Activated naive CD4-positive, alpha-beta T cell treated with anti-CD3 and anti-CD28 coated beads, Interleukin-2, amount 50 U/mL, for 24 hours (primary cell): ENCODE results near the gene HOXD11.

Experiments used
- H3K27ac Mint-ChIP-seq: one replicate; pipeline ENCODE4 v1.8.0; 2021; ENCODE audit warnings: mild to moderate bottlenecking, mixed read lengths
- H3K27me3 Mint-ChIP-seq: one replicate; pipeline ENCODE4 v1.8.0; 2021; ENCODE audit warnings: mixed read lengths
- H3K36me3 Mint-ChIP-seq: one replicate; pipeline ENCODE4 v1.8.0; 2021; ENCODE audit warnings: mixed read lengths
- H3K4me1 Mint-ChIP-seq: one replicate; pipeline ENCODE4 v1.8.0; 2021; ENCODE audit warnings: mixed read lengths
- H3K4me3 Mint-ChIP-seq: one replicate; pipeline ENCODE4 v1.8.0; 2021; ENCODE audit warnings: mild to moderate bottlenecking, mixed read lengths
- H3K9me3 Mint-ChIP-seq: one replicate; pipeline ENCODE4 v1.8.0; 2021; ENCODE audit warnings: mixed read lengths

The HOXD11 gene

GRCh38 chr2:176138526-176138922 lies 31.4 kb downstream of the HOXD11 start:
- Mint-ChIP-seq H3K27me3 (peaks cover 66% of the 10 kb centered on the region), H3K27ac (no peak overlapping the region), H3K4me1 (peaks cover 23% of the 10 kb centered on the region), H3K9me3 (peaks cover 9% of the 10 kb centered on the region), H3K4me3 (no peak overlapping the region), H3K36me3 (peaks cover 5% of the 10 kb centered on the region)

- Mint-ChIP-seq H3K9me3 (peaks cover 9% of the 10 kb centered on the region), H3K27ac (no peak overlapping the region), H3K27me3 (peaks cover 64% of the 10 kb centered on the region), H3K4me1 (peaks cover 23% of the 10 kb centered on the region), H3K4me3 (no peak overlapping the region), H3K36me3 (peaks cover 5% of the 10 kb centered on the region)
These were observed 32.0 kb downstream of the HOXD11 start for GRCh38 chr2:176138923-176139660.

- peaks cover 63% of the 10 kb centered on the region for H3K27me3 Mint-ChIP-seq
- peaks cover 23% of the 10 kb centered on the region for H3K4me1 Mint-ChIP-seq
- H3K27ac Mint-ChIP-seq: no peak overlapping the region
- peaks cover 5% of the 10 kb centered on the region for H3K36me3 Mint-ChIP-seq
- peaks cover 9% of the 10 kb centered on the region for H3K9me3 Mint-ChIP-seq
- no peak overlapping the region for H3K4me3 Mint-ChIP-seq
These were observed 32.8 kb downstream of the HOXD11 start for GRCh38 chr2:176139661-176140512.

- peaks cover 18% of the 10 kb centered on the region for H3K4me1 Mint-ChIP-seq
- peaks cover 9% of the 10 kb centered on the region for H3K9me3 Mint-ChIP-seq
- peaks cover under 1% of the 10 kb centered on the region for H3K36me3 Mint-ChIP-seq
- no peak overlapping the region for H3K27ac Mint-ChIP-seq
- H3K4me3 Mint-ChIP-seq: peak overlapping the region; percentile 1
- peaks cover 60% of the 10 kb centered on the region for H3K27me3 Mint-ChIP-seq
These were observed 33.6 kb downstream of the HOXD11 start for GRCh38 chr2:176140513-176141317.

GRCh38 chr2:176142281-176142680 lies 35.2 kb downstream of the HOXD11 start:
- H3K27ac Mint-ChIP-seq: no peak overlapping the region
- peaks cover 66% of the 10 kb centered on the region for H3K27me3 Mint-ChIP-seq
- no peak overlapping the region for H3K4me3 Mint-ChIP-seq
- H3K9me3 Mint-ChIP-seq: peaks cover 9% of the 10 kb centered on the region
- no peaks in the 10 kb centered on the region for H3K36me3 Mint-ChIP-seq
- peaks cover 10% of the 10 kb centered on the region for H3K4me1 Mint-ChIP-seq

- Mint-ChIP-seq H3K27me3 (peaks cover 67% of the 10 kb centered on the region), H3K27ac (no peak overlapping the region), H3K36me3 (peaks cover 2% of the 10 kb centered on the region), H3K9me3 (peaks cover 2% of the 10 kb centered on the region), H3K4me1 (no peaks in the 10 kb centered on the region), H3K4me3 (no peak overlapping the region)
These were observed 38.2 kb downstream of the HOXD11 start for GRCh38 chr2:176145085-176145969.

- H3K27me3 Mint-ChIP-seq: peaks cover 70% of the 10 kb centered on the region
- no peak overlapping the region for H3K4me3 Mint-ChIP-seq
- H3K4me1 Mint-ChIP-seq: no peaks in the 10 kb centered on the region
- H3K9me3 Mint-ChIP-seq: peaks cover 5% of the 10 kb centered on the region
- H3K27ac Mint-ChIP-seq: no peak overlapping the region
- H3K36me3 Mint-ChIP-seq: peaks cover 3% of the 10 kb centered on the region
These were observed 39.0 kb downstream of the HOXD11 start for GRCh38 chr2:176146101-176146500.

- Mint-ChIP-seq H3K27me3 (peaks cover 69% of the 10 kb centered on the region), H3K9me3 (peaks cover 5% of the 10 kb centered on the region), H3K36me3 (peaks cover 3% of the 10 kb centered on the region), H3K4me1 (no peaks in the 10 kb centered on the region), H3K4me3 (no peak overlapping the region), H3K27ac (no peak overlapping the region)
These were observed 39.6 kb downstream of the HOXD11 start for GRCh38 chr2:176146645-176147044.

- Mint-ChIP-seq H3K36me3 (peaks cover 3% of the 10 kb centered on the region), H3K4me3 (no peak overlapping the region), H3K27me3 (peaks cover 66% of the 10 kb centered on the region), H3K4me1 (no peaks in the 10 kb centered on the region), H3K9me3 (peaks cover 5% of the 10 kb centered on the region), H3K27ac (no peak overlapping the region)
These were observed 40.2 kb downstream of the HOXD11 start for GRCh38 chr2:176147210-176147799.

- Mint-ChIP-seq H3K27ac (no peak overlapping the region), H3K4me1 (no peaks in the 10 kb centered on the region), H3K27me3 (peaks cover 67% of the 10 kb centered on the region), H3K9me3 (peaks cover 5% of the 10 kb centered on the region), H3K4me3 (no peak overlapping the region), H3K36me3 (peaks cover 3% of the 10 kb centered on the region)
These were observed 40.9 kb downstream of the HOXD11 start for GRCh38 chr2:176147800-176148496.

GRCh38 chr2:176148751-176149421 lies 41.8 kb downstream of the HOXD11 start:
- Mint-ChIP-seq H3K27me3 (peaks cover 67% of the 10 kb centered on the region), H3K36me3 (peaks cover 3% of the 10 kb centered on the region), H3K4me3 (no peak overlapping the region)

GRCh38 chr2:176149481-176149938 lies 42.4 kb downstream of the HOXD11 start:
- Mint-ChIP-seq H3K27ac (no peak overlapping the region), H3K9me3 (peaks cover 5% of the 10 kb centered on the region), H3K27me3 (peaks cover 68% of the 10 kb centered on the region), H3K36me3 (peaks cover 3% of the 10 kb centered on the region), H3K4me3 (no peak overlapping the region), H3K4me1 (no peaks in the 10 kb centered on the region)

More at GRCh38 chr2:176148751-176149421, 41.8 kb downstream of the HOXD11 start:
- no peak overlapping the region for H3K27ac Mint-ChIP-seq
- H3K9me3 Mint-ChIP-seq: peaks cover 5% of the 10 kb centered on the region
- H3K4me1 Mint-ChIP-seq: no peaks in the 10 kb centered on the region

- H3K4me1 Mint-ChIP-seq: no peaks in the 10 kb centered on the region
- no peak overlapping the region for H3K27ac Mint-ChIP-seq
- H3K4me3 Mint-ChIP-seq: no peak overlapping the region
- H3K27me3 Mint-ChIP-seq: peaks cover 70% of the 10 kb centered on the region
- peaks cover 5% of the 10 kb centered on the region for H3K9me3 Mint-ChIP-seq
- H3K36me3 Mint-ChIP-seq: peaks cover 3% of the 10 kb centered on the region
These were observed 43.0 kb downstream of the HOXD11 start for GRCh38 chr2:176149939-176150583.
